CD1c-positive myeloid dendritic cell (primary cell): ENCODE measurements around the gene RGS19.
"Not testable (repeated sequence)": the region's sequence is repeated elsewhere in the genome, so short reads cannot be mapped to it uniquely, and the experiment has no call there.

Source experiments
- DNase-seq: peaks from one replicate; pipeline ENCODE4 v3.0.0-alpha.2; 2016; ENCODE audit errors: extremely low spot score

The RGS19 gene

DNA sequence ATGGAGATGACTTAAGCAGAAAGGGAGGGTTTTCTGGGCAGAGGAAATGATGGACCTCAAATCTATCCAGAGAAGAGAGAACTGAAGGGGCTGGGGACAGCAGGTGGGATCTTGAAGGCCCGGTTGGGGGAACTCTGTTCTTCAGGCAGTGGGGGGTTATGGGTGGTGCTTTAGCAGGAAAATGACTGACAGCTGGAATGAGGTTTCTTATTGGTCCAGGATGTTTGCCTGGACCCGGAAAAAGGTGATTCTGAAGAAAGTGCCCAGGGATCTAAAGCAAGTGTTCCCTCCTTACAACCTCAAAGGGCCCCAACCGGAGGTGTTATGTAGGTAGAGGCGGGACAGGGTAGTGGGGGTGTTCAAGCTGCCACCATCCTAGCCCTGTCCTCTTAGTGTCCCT lies 16.1 kb upstream of the RGS19 start:
- DNase-seq, result no peak

DNA sequence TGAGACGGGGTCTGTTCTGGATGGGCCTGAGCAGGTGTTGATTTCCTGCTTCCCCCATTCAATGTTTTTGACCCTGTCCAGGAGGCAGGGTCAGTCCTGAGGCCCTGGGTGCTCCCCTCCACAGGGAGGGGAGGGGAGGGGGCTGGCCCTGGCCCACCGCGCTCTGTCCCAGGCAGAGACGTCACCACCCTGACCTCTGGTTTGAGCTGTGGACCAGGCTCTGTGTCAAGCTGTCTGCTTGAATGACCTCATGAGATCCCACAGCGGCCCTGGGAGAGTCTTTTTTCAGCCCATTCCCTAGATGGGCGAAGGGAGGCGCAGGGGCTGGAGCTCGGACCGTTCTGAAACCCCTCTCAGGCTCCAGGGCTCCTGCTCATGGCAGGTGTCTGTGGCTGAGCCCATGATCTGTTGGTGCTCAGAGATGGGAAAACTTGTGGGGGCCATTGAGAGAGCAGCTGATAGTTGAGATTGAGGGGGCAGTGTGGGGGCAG lies 13.7 kb upstream of the RGS19 start:
- no peak for DNase-seq

DNA sequence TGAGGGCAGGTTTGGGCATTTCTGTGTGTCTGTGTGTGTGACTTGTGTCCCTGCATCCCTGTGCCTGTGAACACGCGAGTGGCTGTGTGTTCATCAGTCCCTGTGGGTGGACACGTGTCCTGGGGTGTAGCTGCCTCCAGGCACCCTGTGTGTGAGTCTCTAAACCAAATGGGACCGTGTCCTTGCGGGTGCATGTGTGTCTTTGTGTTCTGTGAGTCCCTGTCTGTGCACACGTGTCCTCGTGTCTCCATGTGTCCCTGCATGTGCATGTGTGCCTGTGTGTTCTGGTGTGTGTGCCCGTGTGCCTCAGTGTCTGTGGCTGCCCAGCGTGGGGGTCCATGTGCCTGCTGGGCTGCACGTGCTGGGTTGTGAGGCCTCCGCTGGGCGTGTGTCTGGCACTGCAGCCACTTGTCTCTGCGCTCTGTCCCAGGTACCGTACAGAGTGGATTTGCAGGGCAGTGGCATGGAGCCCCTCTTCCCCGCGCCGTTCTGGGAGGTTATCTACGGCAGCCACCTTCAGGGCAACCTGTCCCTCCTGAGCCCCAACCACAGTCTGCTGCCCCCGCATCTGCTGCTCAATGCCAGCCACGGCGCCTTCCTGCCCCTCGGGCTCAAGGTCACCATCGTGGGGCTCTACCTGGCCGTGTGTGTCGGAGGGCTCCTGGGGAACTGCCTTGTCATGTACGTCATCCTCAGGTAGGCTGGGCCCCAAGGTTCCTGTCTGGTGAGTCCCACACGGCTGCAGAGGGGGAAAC lies 13.1 kb upstream of the RGS19 start:
- DNase-seq, result no peak

DNA sequence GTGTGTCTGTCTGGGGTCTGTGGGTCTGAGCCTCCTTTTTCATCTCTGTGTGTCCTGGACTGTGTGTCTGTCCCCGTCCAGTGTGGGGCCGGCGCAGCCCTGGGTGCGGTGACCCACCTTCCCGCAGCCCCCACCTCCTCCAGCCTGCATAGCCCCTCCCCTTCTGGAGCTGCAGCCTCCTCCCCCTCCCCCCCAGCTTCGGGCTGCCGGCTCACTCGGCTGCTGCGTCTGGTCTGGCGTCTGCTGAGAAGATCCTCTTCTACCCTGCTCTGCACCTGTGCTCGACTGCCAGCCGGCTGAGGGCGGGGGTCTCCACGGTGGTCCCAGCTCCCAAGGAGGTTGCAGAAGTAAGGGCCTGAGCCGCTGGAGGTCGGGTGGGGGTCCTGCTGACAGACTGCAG lies 12.5 kb upstream of the RGS19 start:
- no peak for DNase-seq

DNA sequence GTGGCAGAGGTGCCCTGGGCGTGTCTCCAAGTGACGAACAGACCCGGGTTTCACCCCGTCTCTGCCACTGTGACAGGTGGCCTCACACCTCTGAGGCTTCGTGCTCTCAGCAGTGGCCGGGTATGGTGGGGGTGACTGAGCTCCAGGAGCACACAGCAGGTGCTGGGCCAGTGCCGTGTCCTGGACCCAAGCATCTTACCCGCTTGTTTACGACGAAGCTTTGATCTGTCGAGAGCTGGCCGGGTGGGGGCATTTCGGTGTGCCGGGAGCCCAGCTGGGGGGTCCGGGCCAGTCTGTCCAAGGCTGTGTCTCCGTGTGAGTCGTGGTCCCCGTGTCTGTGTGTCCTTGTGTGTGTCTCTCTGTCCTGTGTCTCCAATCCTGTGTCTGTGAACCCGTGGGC lies 12.0 kb upstream of the RGS19 start:
- DNase-seq, result no peak

DNA sequence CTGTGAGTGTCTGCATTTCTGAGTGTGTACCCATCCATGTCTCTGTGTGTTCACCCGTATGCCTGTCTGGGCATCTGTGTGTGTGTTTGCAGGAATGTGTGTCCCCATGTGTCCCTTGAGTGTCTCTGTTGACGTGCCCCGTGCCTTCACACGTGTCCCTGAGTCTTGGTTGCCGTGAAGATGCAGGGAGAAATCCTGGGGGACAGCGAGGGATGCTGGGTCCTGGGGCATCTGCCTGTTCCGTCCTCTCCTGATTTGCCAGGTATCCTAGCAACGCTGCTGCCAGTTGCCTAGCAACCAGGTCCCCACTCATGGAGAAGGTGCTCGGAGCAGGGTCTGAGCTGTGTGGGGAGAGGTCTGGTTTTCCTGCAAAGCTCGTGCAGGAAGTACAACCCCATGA lies 10.8 kb upstream of the RGS19 start:
- no peak for DNase-seq

DNA sequence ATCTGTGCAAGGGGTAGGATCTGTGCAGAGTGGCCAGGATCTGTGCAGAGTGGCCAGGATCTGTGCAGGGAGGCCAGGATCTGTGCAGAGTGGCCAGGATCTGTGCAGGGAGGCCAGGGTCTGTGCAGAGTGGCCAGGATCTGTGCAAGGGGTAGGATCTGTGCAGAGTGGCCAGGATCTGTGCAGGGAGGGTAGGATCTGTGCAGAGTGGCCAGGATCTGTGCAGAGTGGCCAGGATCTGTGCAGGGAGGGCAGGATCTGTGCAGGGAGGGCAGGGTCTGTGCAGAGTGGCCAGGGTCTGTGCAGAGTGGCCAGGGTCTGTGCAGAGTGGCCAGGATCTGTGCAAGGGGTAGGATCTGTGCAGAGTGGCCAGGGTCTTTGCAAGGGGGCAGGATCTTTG lies 9.3 kb upstream of the RGS19 start:
- DNase-seq, result not testable (repeated sequence)

DNA sequence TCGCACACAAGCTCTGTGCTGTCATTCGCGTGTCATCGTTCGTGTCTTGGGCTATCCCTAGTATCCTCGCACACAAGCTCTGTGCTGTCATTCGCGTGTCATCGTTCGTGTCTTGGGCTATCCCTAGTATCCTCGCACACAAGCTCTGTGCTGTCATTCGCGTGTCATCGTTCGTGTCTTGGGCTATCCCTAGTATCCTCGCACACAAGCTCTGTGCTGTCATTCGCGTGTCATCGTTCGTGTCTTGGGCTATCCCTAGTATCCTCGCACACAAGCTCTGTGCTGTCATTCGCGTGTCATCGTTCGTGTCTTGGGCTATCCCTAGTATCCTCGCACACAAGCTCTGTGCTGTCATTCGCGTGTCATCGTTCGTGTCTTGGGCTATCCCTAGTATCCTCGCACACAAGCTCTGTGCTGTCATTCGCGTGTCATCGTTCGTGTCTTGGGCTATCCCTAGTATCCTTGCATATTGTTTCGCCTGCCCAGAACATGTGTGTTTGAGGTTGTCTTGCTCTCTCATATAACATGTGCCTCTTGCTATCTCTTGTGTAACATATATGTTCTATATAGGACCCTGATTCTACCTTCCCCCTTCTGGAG lies 8.0 kb upstream of the RGS19 start:
- not testable (repeated sequence) for DNase-seq

DNA sequence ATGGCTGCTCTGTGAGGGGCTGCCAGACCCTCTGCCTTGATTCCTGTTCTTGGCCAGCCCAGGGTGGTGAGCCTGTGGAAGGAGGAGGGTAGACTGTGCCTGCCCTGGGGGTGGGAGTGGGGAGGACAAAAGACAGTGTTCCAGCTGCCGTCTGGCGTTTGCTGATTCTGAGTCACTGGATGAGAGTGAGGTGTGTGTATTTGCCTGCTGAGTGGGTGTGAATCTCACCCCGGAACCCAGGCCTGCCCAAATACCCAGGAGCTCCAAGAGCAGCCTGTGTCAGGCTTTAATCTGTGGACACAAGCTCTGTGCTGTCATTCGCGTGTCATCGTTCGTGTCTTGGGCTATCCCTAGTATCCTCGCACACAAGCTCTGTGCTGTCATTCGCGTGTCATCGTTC lies 7.5 kb upstream of the RGS19 start:
- no peak for DNase-seq

DNA sequence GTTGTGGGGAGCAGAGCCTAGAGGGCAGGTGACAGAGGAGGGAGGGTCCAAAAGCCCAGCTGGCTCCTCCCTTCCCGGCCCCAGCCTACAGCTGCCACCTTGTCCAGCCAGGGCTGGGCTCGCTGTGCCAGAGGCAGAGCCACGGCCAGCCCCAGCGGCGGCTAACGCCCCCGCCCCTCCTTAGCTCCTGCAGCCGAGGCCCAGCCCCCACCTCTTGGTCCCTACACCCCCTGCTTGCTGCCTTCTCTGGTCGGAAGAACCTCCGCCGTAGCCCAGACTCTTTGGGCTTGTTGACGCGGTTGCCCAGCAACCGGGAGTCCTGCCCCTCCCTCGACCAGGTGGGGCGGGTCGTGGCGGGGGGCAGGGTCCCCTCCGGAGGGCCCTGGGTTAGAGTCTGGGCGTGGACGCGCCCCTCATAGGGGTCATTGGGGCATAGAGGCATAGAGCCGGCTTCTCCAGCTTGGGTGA lies 5.4 kb upstream of the RGS19 start:
- DNase-seq, result no peak

DNA sequence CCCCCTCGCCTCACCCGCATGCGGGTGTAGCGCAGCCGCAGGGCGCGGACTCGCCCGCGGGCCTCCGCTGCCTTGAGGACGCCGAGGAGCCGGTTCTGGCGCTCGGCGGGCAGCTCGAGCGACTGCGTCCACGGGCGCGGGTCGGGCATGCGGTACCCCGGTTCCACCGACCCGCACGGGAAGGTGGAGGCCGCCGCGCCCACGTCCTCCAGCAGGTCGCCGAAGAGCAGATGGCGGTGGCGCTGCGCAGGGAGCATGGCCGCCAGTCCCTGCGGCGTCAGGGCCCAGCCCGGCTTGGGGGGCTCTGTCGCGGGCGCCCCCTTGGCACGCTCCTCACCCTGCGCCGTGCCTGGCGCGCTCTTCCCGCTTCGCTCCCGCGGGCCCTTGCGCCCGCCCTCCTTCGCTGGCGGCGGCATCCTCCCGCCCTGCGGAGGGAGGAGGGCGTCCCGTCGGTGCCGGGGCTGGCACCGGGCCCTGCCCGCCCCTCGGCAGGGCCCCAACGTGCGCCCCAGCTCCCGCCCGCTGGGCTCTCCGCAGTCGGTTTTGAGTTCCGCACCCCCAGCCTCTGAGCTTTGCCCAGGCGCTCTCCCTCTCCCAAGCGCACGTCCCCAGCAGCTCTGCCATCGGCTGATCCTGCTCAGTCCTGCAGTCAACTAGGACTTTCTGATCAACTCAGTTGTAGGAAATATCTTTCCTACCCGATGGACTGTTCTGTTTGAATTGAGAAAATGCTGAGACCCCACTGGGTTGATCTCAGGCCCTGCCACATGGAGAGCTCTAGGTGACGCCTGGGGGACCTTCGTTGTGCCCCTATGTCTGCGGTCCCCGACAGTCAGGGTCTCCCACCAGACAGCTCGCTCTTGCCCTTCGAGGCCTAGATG lies 4.7 kb upstream of the RGS19 start, which contains the start of gene LKAAEAR1:
TSS of gene LKAAEAR1 (minus strand) at position 595 of the 881 bp plus-strand sequence. CDS start at position 416, 179 bp downstream.
- DNase-seq, result no peak

DNA sequence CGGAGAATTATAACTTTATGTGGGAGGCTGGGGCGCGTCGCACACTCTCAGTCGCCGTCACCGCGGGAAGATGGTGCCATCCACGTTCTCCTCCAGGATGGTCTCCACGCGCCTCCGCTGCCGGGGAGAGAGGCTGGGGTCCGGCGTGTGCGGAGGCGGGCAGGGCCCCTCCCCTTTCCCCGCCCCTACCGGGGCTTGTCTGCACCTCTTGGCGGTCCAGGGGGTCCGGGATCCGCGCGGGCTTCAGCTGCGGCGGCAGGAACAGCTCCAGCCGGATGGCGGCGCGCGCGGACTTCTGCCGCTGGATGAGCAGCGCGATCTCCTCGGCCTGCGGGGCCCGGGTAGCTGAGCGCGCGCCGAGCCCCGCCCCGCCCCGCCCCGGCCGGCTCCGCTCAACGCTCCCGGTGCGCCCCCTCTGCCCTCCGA lies 4.1 kb upstream of the RGS19 start:
- peak; percentile 77 for DNase-seq

DNA sequence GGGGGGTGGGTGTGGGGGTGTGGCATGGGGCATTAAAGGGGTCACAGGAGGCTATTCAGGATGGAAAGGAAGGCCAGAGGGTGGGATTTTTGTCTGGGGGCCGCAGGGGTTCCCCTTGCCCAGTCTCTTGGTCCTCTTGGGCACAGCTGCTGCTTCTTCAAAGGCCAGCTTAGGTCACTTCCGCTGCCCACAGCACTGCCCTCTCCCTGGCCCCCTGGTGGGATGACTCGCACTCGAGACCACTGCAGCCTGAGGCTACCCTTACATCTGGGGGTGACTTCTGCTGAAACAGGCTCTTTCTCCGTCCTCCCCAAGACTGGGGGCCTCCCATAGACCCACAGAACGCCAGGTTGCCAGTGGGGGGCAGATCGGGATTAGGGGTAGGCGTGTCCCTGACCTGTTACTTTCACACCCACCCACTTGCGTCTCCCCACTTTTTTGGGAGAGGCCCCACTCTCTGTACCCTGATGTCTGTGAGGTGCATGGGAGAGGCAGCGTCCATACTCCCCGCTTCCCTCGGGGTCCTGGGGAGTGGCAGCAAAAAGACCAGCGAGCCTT lies 3.6 kb upstream of the RGS19 start:
- peak; percentile 45 for DNase-seq

DNA sequence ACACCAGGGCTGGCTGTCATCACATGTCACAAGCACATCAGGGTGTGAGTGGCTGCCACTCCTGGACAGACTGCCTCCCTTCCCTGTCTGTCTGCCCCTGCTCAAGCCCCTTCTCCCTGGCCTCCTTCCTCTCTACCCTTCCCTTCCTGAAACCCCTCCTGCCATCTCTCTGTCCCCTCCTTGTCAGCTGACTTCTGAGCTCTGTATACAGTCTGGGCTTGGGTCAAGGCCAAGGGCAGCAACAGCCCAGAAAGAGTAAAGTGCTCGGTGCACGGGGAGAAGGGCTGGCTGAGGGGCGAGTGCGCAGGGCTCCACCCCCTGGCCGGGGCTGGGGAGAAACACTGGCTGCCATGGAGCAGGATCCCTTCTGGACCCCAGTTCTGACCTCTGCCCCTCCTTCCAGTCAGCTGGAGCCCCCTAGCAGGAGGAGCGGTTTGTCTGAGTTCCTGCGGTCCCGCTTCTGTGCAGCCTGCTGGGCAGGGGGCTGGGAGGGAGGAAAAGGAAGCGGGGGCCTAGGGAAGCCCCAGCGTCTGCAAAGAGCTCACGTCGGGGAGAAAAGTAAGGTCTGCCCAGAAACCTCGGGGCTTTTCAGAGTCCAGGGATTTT lies 2.9 kb upstream of the RGS19 start:
- no peak for DNase-seq

DNA sequence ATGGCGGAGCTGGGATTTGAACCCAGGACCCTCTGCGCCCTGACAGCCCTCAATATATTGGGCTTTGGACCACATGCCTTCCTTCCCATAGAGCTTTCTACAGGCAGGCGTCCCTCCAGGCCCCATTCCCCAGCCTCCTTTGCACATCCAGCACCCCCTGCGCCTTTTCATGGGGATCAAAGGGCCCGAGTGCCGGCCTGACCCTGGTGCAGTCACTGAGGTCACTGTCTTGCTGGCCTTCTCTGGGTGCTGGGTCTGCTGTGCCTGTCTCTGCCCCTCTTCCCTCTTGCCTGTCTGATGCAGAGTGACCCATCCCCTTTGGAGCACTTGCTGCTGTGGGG lies 2.3 kb upstream of the RGS19 start:
- DNase-seq, result no peak

DNA sequence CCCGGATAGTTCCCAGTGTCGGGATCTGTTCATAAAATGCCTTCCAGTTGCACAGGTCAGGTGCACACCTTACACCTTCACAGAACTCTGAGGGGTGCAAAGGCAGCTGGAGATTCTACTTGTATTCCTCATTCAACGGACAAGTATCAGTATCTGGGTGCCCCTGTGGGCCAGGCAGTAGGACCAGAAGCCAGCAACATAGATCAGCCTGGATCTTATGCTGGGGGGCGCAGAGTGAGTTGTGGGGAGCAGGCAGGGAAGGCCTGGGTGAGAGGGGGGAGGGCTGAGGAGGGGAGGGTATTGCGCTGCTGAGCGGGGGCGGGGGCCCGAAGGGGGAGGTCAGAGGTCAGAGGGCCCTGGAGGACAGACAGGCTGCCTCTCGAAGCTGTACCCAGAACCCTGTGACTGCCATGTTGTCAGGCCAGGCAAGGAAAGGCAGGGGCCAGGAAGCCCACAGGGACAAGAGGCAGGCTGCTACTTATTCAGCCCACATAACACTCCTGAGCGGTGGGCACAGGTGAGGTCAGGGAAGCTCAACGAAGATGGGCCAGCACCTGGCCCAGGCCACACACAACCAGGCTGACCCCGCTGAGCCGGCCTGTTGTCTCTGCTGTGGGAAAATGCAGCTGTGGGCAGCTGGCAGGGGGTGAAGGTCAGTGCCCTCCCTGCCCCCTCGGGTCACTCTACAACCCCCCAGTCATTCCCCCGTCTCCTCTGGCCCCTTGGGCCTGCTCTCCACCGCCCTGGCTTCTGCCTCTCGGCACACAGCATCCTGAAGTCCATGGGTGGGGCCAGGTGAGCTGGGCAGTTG lies 1.7 kb upstream of the RGS19 start:
- no peak for DNase-seq

DNA sequence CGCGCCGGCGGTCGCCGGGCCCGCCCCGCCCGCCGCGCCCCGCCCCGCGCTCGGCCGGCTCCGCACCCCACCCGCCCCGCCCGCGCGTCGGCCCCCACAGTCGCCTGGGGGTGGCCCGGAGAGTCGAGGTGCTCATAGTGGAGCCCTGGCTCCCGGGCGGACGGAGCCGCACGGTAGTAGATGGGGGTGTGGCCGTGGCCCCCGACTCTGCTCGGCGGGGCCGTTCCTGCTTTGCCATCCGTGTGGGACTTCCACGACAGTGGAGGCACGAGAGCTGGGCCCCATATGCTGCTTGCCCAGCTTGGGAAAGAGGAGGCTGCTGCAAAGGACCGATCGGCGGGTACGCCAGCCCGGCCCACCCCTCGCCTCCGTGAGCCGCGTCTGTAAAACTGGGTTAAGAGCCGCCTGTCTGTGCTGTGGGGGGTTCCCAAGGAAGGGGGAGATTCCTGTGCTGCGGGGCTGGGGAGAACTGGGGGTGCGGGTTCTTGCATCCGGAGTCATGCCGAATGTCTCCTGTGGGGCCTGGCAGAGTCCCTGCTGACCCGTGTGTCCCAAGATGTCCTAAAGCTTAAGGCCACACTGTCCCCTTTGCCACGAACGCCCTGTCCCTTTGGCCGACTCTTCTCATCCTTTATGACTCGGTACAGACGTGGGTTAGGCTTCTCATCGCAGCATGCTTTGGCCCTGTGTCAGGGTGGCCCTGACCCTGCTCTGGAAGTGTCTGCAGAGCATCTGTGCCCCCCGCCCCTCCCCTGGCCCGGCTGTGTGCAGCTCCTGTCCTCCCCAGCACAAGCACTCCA lies 895 bp upstream of the RGS19 start, which contains the start of gene OPRL1:
TSS of gene OPRL1 (plus strand) at position 70 of the 800 bp plus-strand sequence. CDS start 12,639 bp downstream, outside the sequence.
- no peak for DNase-seq

DNA sequence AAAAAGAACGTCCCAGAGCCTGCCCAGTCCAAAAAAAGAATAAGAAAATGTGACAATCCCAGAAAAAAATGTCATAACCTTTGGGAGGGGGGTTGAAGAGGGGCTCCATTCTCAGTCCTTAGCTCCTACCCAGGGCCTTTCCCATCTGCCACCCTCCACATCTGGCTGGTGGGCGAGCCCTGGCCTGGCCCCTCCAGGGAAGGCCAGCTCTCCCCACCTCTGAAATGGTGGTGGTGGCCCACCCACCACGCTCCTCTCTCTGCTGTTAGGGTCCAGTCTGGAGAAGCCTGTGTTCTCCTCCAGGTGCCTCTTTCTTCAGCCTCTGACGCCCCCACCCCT lies 415 bp downstream of the RGS19 start:
- no peak for DNase-seq

DNA sequence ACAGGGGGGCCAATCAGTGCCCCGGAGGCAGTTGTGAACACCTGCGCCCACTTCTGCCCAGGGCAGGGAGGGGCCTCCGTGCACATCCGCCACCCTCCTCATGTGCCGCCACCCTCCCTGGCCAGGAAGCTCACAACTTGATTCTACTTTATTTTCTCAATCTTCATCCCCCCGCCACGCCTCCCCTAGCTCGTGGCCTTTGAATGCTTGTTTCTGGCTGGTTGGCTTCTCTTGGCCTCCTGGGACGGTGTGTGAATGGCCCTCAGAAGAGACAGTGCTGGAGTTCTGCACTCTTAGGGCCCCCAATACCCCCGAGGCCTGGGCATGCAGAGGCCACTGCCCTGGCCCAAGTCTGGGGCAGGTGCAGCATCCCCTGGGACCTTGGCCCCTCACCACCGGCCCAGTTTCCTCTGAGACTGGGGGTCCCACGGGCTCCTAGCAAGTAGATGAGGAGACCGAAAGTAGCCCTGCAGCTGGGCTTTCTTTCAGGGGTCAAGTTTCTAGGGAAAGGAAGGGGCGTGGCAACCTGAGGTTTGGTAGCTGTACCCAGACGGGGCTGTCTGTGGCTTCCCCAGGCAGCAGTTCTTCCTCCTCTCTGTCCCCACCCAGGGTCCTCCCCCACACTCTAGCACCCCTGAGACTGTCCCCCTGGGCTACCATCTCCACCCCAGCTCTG lies 1.3 kb downstream of the RGS19 start:
- peak; percentile 28 for DNase-seq
